Hepatocyte (in vitro differentiated cells): ENCODE measurements around the gene FMNL1.

Experiments
- CTCF ChIP-seq: fragments of 200-600 bp; sonication (generic); IDR thresholded peaks from 2 replicates; pipeline ENCODE4 v1.5.1; 2016; ENCODE audit warnings: antibody characterized with exemption, mild to moderate bottlenecking; ENCODE audit not compliant: poor library complexity
- EZH2phosphoT487 ChIP-seq: fragments of 200-600 bp; sonication (generic); IDR thresholded peaks from one replicate; pipeline ENCODE4 v1.6.1; 2018; ENCODE audit warnings: antibody characterized with exemption, mild to moderate bottlenecking, low read depth, moderate library complexity; ENCODE audit not compliant: unreplicated experiment, severe bottlenecking

DNA sequence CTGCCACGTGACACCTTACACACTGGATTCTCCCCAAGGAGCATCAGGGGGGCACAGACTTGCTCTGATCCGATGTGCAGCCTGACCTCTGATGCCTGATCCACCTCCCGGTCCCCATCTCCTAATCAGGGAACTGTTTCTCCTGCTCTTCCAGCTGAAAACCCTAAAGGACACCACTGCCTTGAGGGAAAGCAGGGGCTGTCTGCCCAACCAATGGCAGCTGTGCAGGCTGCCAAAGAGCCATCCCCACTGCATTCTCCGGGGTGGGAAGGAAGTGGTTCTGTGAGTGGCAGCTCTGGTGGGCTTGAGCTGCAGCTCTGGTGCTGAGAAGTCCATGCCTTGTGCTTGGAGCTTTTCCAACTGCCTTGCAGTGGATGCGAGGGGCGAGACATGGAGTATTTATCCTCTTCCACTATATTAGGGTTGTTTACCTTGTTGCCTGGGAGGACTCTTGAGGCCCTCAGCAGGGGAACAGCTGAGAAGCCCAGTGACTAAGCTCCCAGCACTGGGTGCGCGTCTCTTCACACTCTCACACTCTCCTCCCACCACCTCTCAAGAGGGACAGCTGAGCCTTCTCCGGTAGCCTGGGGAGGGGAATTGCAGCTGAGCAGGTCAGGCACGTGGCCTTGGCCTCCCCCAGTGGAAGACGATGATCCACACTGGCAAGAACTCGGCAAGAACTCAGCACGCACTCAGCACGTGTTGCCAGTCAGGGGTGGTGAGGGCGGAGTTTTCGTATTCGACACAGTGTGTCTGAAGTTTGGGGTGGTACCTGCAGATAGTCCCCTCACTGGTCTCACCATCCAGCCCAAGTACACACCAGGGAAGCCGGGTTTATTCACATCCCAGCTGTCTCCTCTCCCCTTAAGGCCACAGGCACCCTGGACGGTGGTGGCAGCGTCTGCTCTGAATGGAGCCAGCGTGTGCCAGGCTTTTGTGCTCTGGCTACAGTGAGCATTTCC lies 61.3 kb downstream of the FMNL1 start:
- TF ChIP-seq EZH2phosphoT487 (no peak), CTCF (no peak)
